Effector memory CD8-positive, alpha-beta T cell (primary cell): ENCODE data around the gene ECM1.

Experiments used
- ATAC-seq: fragments of 150-1000 bp; cut with Tn5 transposase; replicated peaks from 2 replicates; pipeline ENCODE4 v1.10.0; 2021; ENCODE audit warnings: mild to moderate bottlenecking, moderate library complexity
- DNase-seq, 3 experiments: peaks; one replicate each; pipeline ENCODE4 v3.0.0; 2021
- H3K27ac Mint-ChIP-seq, 2 donors: one replicate each; pipeline ENCODE4 v1.8.0; 2022; ENCODE audit warnings: mild to moderate bottlenecking in 2 of 2, mixed read lengths in 2 of 2, moderate library complexity in 2 of 2
- H3K27me3 Mint-ChIP-seq, 2 donors: one replicate each; pipeline ENCODE4 v1.8.0; 2022; ENCODE audit warnings: mixed read lengths in 2 of 2
- H3K36me3 Mint-ChIP-seq: one replicate; pipeline ENCODE4 v1.8.0; 2022; ENCODE audit warnings: mild to moderate bottlenecking, moderate library complexity, mixed read lengths; ENCODE audit not compliant: insufficient read depth
- H3K4me1 Mint-ChIP-seq, 2 donors: one replicate each; pipeline ENCODE4 v1.8.0; 2022; ENCODE audit warnings: low read depth in 2 of 2, mixed read lengths in 2 of 2
- H3K4me3 Mint-ChIP-seq, 2 donors: one replicate each; pipeline ENCODE4 v1.8.0; 2022; ENCODE audit warnings: mild to moderate bottlenecking in 2 of 2, mixed read lengths in 2 of 2, moderate library complexity in 2 of 2
- H3K9me3 Mint-ChIP-seq, 2 donors: one replicate each; pipeline ENCODE4 v1.8.0; 2022; ENCODE audit warnings: mixed read lengths in 2 of 2

The ECM1 gene

GRCh38 chr1:150537732-150538684, 30.1 kb downstream of the ECM1 start:
- H3K27ac Mint-ChIP-seq = no peak overlapping the region
- H3K4me1 Mint-ChIP-seq = no peaks in the 10 kb centered on the region
- no peak overlapping the region for H3K4me3 Mint-ChIP-seq
- no peaks in the 10 kb centered on the region for H3K36me3 Mint-ChIP-seq
- no peaks in the 10 kb centered on the region for H3K9me3 Mint-ChIP-seq
- H3K27me3 Mint-ChIP-seq = peaks cover 5% of the 10 kb centered on the region in 2 donors
- DNase-seq (no peak), ATAC-seq (no peak)

GRCh38 chr1:150543500-150544143, 35.7 kb downstream of the ECM1 start:
- DNase-seq (no peak), ATAC-seq (no peak)
- no peaks in the 10 kb centered on the region for H3K9me3 Mint-ChIP-seq
- no peak overlapping the region for H3K4me3 Mint-ChIP-seq
- peaks cover 8% of the 10 kb centered on the region for H3K36me3 Mint-ChIP-seq
- peaks cover 2 to 4% of the 10 kb centered on the region in 2 donors for H3K4me1 Mint-ChIP-seq
- no peak overlapping the region for H3K27ac Mint-ChIP-seq
- H3K27me3 Mint-ChIP-seq = peaks cover 22 to 29% of the 10 kb centered on the region in 2 donors

- ATAC-seq (no peak), DNase-seq (no peak)
- H3K27me3 Mint-ChIP-seq = peaks cover 22 to 29% of the 10 kb centered on the region in 2 donors
- H3K9me3 Mint-ChIP-seq = no peaks in the 10 kb centered on the region
- peaks cover 2 to 4% of the 10 kb centered on the region in 2 donors for H3K4me1 Mint-ChIP-seq
- H3K27ac Mint-ChIP-seq = no peak overlapping the region
- no peak overlapping the region for H3K4me3 Mint-ChIP-seq
- peaks cover 8% of the 10 kb centered on the region for H3K36me3 Mint-ChIP-seq
Measured at GRCh38 chr1:150544204-150544603, 36.3 kb downstream of the ECM1 start.

- Mint-ChIP-seq H3K27me3 (peaks cover 25 to 40% of the 10 kb centered on the region in 2 donors), H3K4me3 (no peak overlapping the region), H3K36me3 (peaks cover 12% of the 10 kb centered on the region), H3K4me1 (peaks cover 6 to 12% of the 10 kb centered on the region in 2 donors), H3K27ac (no peak overlapping the region), H3K9me3 (no peaks in the 10 kb centered on the region)
- DNase-seq = no peak
- no peak for ATAC-seq
Measured at GRCh38 chr1:150545486-150546032, 37.6 kb downstream of the ECM1 start.

- Mint-ChIP-seq H3K9me3 (no peaks in the 10 kb centered on the region), H3K27ac (no peak overlapping the region), H3K4me1 (peaks cover 11 to 12% of the 10 kb centered on the region in 2 donors), H3K36me3 (peaks cover 16% of the 10 kb centered on the region), H3K27me3 (peaks cover 25 to 42% of the 10 kb centered on the region in 2 donors), H3K4me3 (no peak overlapping the region)
- ATAC-seq (no peak), DNase-seq (no peak)
Measured at GRCh38 chr1:150546294-150546937, 38.5 kb downstream of the ECM1 start.

- H3K27me3 Mint-ChIP-seq = peaks cover 25 to 41% of the 10 kb centered on the region in 2 donors
- peak overlapping the region; percentile 68 to 79 for H3K4me3 Mint-ChIP-seq
- ATAC-seq = no peak
- no peaks in the 10 kb centered on the region for H3K9me3 Mint-ChIP-seq
- peaks cover 16% of the 10 kb centered on the region for H3K36me3 Mint-ChIP-seq
- no peak for DNase-seq
- no peak overlapping the region for H3K27ac Mint-ChIP-seq
- peaks cover 16 to 19% of the 10 kb centered on the region in 2 donors for H3K4me1 Mint-ChIP-seq
Measured at GRCh38 chr1:150548324-150548631, 40.4 kb downstream of the ECM1 start.

- Mint-ChIP-seq H3K36me3 (peaks cover 16% of the 10 kb centered on the region), H3K27me3 (peaks cover 25 to 35% of the 10 kb centered on the region in 2 donors), H3K27ac (peak within 1 kb of the TSS in 1 of 2 donors; percentile 79), H3K9me3 (no peaks in the 10 kb centered on the region), H3K4me3 (peak within 1 kb of the TSS; percentile 80 to 84), H3K4me1 (peaks cover 16 to 19% of the 10 kb centered on the region in 2 donors)
- ATAC-seq (peak; percentile 79), DNase-seq (peak in 1 of 3 experiments; percentile 27)
Measured at GRCh38 chr1:150548632-150549495, 41.0 kb downstream of the ECM1 start, which contains the start of gene ADAMTSL4. TSS of gene ADAMTSL4 (plus strand) at chr1:150549408. CDS start at chr1:150552289, 2,881 bp downstream.

- no peak for ATAC-seq
- Mint-ChIP-seq H3K4me3 (peak overlapping the region; percentile 80 to 84), H3K4me1 (peaks cover 16 to 19% of the 10 kb centered on the region in 2 donors), H3K27ac (peak overlapping the region in 1 of 2 donors; percentile 79), H3K27me3 (peaks cover 25 to 33% of the 10 kb centered on the region in 2 donors), H3K9me3 (no peaks in the 10 kb centered on the region), H3K36me3 (peaks cover 20% of the 10 kb centered on the region)
- no peak for DNase-seq
Measured at GRCh38 chr1:150549496-150550221, 41.8 kb downstream of the ECM1 start.

- Mint-ChIP-seq H3K4me3 (peak overlapping the region in 1 of 2 donors; percentile 47), H3K4me1 (peaks cover 16 to 19% of the 10 kb centered on the region in 2 donors), H3K27me3 (peaks cover 22 to 29% of the 10 kb centered on the region in 2 donors), H3K36me3 (peaks cover 24% of the 10 kb centered on the region), H3K27ac (peak overlapping the region in 1 of 2 donors; percentile 59), H3K9me3 (no peaks in the 10 kb centered on the region)
- ATAC-seq (no peak), DNase-seq (no peak)
Measured at GRCh38 chr1:150550222-150551050, 42.5 kb downstream of the ECM1 start.

- Mint-ChIP-seq H3K4me3 (peak overlapping the region in 1 of 2 donors; percentile 47), H3K9me3 (no peaks in the 10 kb centered on the region), H3K27ac (peak overlapping the region; percentile 59), H3K36me3 (peaks cover 27% of the 10 kb centered on the region), H3K4me1 (peaks cover 16 to 19% of the 10 kb centered on the region in 2 donors), H3K27me3 (peaks cover 14 to 21% of the 10 kb centered on the region in 2 donors)
- DNase-seq = no peak
- no peak for ATAC-seq
Measured at GRCh38 chr1:150551051-150551783, 43.3 kb downstream of the ECM1 start.

- Mint-ChIP-seq H3K36me3 (peaks cover 22% of the 10 kb centered on the region), H3K27me3 (peaks cover 9 to 16% of the 10 kb centered on the region in 2 donors), H3K9me3 (no peaks in the 10 kb centered on the region), H3K27ac (peak overlapping the region in 1 of 2 donors; percentile 59), H3K4me3 (no peak overlapping the region), H3K4me1 (peaks cover 17 to 19% of the 10 kb centered on the region in 2 donors)
- DNase-seq (no peak), ATAC-seq (no peak)
Measured at GRCh38 chr1:150551784-150552127, 43.8 kb downstream of the ECM1 start.
